Adrenal gland (tissue), 12 donors: Measurements from ENCODE around the gene B9D2. TPM values are rescaled to one million over a fixed set of nuclear protein-coding genes. Genes with fewer than 3 reads are reported as not detected.

Experiments
- DNase-seq, 7 donors: peaks; one replicate each; pipeline ENCODE4 v3.0.0-alpha.2; 2019 to 2020
- H3K27ac ChIP-seq, 5 donors: fragments of 200-600 bp; sonication (generic) in 4 of 5; 1 replicate in 3 of 5; 2 replicates in 2 of 5; pipeline versions ENCODE4 v1.5.1 to v1.8.0; 2016 to 2020; ENCODE audit warnings: mild to moderate bottlenecking in 1 of 5
- H3K27me3 ChIP-seq: fragments of 200-600 bp; 2 replicates; pipeline ENCODE4 v1.8.0; 2021
- H3K36me3 ChIP-seq, 2 donors: fragments of 200-600 bp; replicated peaks in 1 of 2; 1 replicate in 1 of 2; 2 replicates in 1 of 2; pipeline versions ENCODE4 v1.5.1 to v1.8.0; 2018 to 2022
- H3K4me1 ChIP-seq, 2 donors: fragments of 200-600 bp; replicated peaks in 1 of 2; 1 replicate in 1 of 2; 2 replicates in 1 of 2; pipeline versions ENCODE4 v1.5.1 to v1.8.0; 2018 to 2021
- H3K4me3 ChIP-seq, 4 donors: fragments of 200-600 bp; sonication (generic) in 3 of 4; one replicate each; pipeline ENCODE4 v1.5.1; 2016 to 2018
- H3K9me3 ChIP-seq, 3 donors: fragments of 200-600 bp; sonication (generic) in 1 of 3; replicated peaks in 1 of 3; 1 replicate in 2 of 3; 2 replicates in 1 of 3; pipeline versions ENCODE4 v1.5.1 to v1.8.0; 2016 to 2021
- POLR2A ChIP-seq, 2 donors: fragments of 450-650 bp; IDR thresholded peaks; one replicate each; pipeline ENCODE4 v1.6.1; 2017; ENCODE audit warnings: antibody characterized with exemption in 2 of 2, mild to moderate bottlenecking in 2 of 2, moderate library complexity in 1 of 2
- WGBS, 4 donors: extraction: QIAGEN DNeasy Blood & Tissue Kit in 2 of 4; methylation state at CpG; one replicate each; pipeline versions ENCODE4 v1.1.5 to v1.1.7; 2013 to 2017; 5-methylcytosine and 5-hydroxymethylcytosine counted together
- intact Hi-C, 2 donors: fragments of 100-400 bp; cut with DNase I; formaldehyde crosslinking; loops; one replicate each; pipeline versions ENCODE4 v1.14.1 to v1.15.0; 2022 to 2023
- polyA plus RNA-seq, 3 donors: library from polyadenylated mRNA; stranded (reverse); fragments of 200-250 nt in 2 of 3; fragments of 350-450 nt in 1 of 3; fragmentation: Illumina TruSeq in 1 of 3; extraction: RNeasy Lipid Tissue Mini Kit (QIAGEN cat#74804) in 1 of 3; gene quantifications; one replicate each; pipeline ENCODE4 v1.2.3, GENCODE V29; 2013 to 2014
- total RNA-seq, 9 donors: library from RNA; depleted of rRNA in 4 of 9; stranded (reverse); fragments of >200 nt in 4 of 9; fragments of 120-200 nt in 1 of 9; fragmentation: NEBNext Ultra II Directional in 1 of 9; extraction: Animal tissue kit (Norgen Biotek cat#: 25700) in 1 of 9; gene quantifications; one replicate each; pipeline versions ENCODE4 v1.1.0 to v1.2.4, GENCODE V29; 2013 to 2023
- TF ChIP-seq, protein P1 (sequence below), 6 experiments: fragments of 450-650 bp in 4 of 6; fragments of 200-600 bp in 2 of 6; sonication (generic) in 1 of 6; IDR thresholded peaks; 1 replicate in 5 of 6; 2 replicates in 1 of 6; pipeline versions ENCODE4 v1.5.1 to v1.8.0; 2016 to 2021; ENCODE audit warnings: antibody characterized with exemption in 6 of 6, mild to moderate bottlenecking in 2 of 6, moderate library complexity in 1 of 6
- donor health status: healthy with polysubstance abuse.
- donor health status: Bipolar disorder and iron deficiency.
- donor health status: DM: yes; HTN: yes; CAD: no.
- donor health status: DM: no; HTN: no; CAD: no.
- donor health status: DM: no; HTN: no; CAD: no.
- donor health status: DM: yes; HTN: yes; CAD: no.

Gene B9D2
- total and polyA plus RNA-seq, 12 donors: 2.7 to 16.8 (median 10.8) TPM

DNA sequence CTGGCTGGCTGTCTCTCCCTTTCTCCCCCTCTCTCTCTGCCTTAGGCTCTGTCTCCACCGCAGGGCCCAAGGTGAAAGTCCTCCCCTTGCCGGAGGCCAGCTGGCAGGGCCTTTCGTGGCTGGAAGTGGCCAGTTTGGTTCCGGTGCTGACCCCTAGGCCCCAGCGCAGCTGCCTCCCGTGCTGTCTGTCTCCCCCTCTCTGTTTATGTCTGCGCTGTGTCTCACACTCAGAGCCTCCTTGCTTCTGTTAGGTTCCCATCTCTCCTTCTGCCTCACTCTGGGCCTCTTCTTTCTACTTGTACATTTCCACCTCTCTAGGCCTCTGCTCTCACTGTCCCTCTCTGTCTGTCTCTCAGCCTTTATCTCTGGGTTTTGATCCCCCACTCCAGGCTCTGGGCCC, 40.9 kb downstream of the B9D2 start:
- DNase-seq: peak in 6 of 7 donors; percentile 57 to 78 (median 66)
- H3K27me3 ChIP-seq: no peaks in the 10 kb centered on the region
- H3K4me1 ChIP-seq: peaks cover 33 to 66% of the 10 kb centered on the region in 2 donors
- H3K4me3 ChIP-seq: no peak overlapping the region
- peaks cover 0 to 29% of the 10 kb centered on the region in 2 donors for H3K36me3 ChIP-seq
- TF ChIP-seq POLR2A (IDR thresholded peaks at IDR 0.05): no peak
- TF ChIP-seq, protein P1, sequence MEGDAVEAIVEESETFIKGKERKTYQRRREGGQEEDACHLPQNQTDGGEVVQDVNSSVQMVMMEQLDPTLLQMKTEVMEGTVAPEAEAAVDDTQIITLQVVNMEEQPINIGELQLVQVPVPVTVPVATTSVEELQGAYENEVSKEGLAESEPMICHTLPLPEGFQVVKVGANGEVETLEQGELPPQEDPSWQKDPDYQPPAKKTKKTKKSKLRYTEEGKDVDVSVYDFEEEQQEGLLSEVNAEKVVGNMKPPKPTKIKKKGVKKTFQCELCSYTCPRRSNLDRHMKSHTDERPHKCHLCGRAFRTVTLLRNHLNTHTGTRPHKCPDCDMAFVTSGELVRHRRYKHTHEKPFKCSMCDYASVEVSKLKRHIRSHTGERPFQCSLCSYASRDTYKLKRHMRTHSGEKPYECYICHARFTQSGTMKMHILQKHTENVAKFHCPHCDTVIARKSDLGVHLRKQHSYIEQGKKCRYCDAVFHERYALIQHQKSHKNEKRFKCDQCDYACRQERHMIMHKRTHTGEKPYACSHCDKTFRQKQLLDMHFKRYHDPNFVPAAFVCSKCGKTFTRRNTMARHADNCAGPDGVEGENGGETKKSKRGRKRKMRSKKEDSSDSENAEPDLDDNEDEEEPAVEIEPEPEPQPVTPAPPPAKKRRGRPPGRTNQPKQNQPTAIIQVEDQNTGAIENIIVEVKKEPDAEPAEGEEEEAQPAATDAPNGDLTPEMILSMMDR (IDR thresholded peaks at IDR 0.05): no peak
- 35 to 63% (median 47%) methylated on average over 7 of the region's 7 CpGs for WGBS, 4 donors
- peak overlapping the region; percentile 79 to 97 (median 91) for H3K27ac ChIP-seq
- intact Hi-C loops: no loop called here
- H3K9me3 ChIP-seq: no peaks in the 10 kb centered on the region

DNA sequence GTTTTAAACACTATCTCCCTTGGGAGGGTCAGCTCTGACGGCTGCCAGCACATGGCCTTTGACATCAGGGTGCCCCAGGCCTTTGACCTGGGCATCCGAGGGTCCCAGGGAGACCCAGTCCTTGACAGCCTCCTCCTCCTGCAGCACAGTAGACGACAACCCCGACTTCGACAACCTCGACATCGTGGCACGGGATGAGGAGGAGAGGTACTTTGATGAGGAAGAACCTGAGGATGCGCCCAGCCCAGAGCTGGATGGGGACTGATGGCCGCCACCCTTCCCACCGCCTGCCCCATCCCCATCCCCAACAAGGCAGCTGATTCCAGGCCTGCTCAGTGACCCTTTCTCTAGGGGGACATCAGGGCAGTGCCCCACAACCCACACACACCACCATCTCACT, 41.5 kb downstream of the B9D2 start:
- H3K36me3 ChIP-seq: peaks cover 0 to 34% of the 10 kb centered on the region in 2 donors

DNA sequence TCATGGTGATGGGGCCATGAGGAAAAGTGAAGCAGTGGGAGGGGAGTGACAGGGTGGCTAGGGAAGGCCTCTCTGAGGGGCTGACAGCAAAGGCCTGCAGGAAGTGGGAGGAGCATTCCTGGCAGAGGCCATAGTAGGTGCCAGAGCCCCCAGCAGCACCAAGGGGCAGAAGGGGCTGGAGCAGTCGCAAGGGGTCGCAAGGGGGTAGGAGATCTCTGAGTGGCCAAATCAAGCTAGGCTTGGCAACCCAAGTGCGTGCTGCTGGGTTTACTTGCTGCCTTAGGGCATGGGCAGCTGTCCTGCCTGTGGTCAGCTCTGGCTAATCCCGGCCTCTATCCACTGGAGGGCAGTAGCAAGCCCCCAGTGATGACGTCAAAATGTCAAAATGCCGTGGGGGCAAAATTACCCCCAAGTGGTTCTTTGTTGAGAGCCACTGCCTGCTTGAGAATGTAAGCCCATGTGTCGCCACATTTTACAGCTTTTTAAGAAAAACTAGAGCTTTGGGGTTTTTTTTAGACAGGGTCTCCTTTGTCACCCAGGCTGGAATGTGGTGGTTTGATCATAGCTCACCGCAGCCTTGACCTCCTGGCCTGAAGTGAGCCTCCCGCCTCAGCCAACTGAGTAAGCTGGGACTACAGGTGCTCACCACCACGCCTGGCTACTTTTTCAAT, 42.2 kb downstream of the B9D2 start:
- H3K36me3 ChIP-seq: peaks cover 0 to 41% of the 10 kb centered on the region in 2 donors
- intact Hi-C loops: no loop called here

More for the DNA sequence above, 41.5 kb downstream of the B9D2 start:
- Histone ChIP-seq H3K9me3 (no peaks in the 10 kb centered on the region), H3K4me1 (peaks cover 33 to 62% of the 10 kb centered on the region in 2 donors), H3K4me3 (no peak overlapping the region), H3K27me3 (no peaks in the 10 kb centered on the region), H3K27ac (peak overlapping the region; percentile 79 to 97 (median 91))
- no peak for TF ChIP-seq POLR2A (IDR thresholded peaks at IDR 0.05)
- TF ChIP-seq, protein P1 (IDR thresholded peaks at IDR 0.05): no peak
- intact Hi-C loops: no loop called here
- DNase-seq: peak in 2 of 7 donors; percentile 25 to 62
- 78 to 94% (median 91%) methylated on average over 1 to 11 of the region's 11 CpGs for WGBS, 4 donors

DNA sequence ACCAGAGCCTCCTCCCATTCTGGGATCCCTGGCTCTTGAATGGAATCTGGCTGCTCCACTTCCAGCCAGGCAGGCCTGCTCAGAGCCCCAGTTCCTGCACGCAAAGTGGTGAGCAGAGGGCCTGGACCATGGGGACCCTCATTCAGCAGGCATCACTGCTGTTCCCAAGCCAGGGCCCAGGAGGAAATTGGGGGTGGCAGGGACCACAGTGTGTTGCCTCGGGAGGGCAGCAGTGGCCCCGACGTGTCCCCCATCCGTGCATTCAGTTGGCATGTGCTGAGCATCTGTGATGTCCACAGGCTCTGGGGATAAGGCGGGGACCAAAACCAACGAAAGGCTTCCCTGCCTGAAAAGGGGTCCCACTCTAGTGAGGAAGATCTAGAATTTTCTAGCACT, 42.7 kb downstream of the B9D2 start:
- intact Hi-C loops: no loop called here
- no peaks in the 10 kb centered on the region for H3K9me3 ChIP-seq
- no peak for TF ChIP-seq POLR2A (IDR thresholded peaks at IDR 0.05)
- TF ChIP-seq, protein P1 (IDR thresholded peaks at IDR 0.05): no peak
- H3K27ac ChIP-seq: peak overlapping the region in 3 of 5 donors; percentile 83 to 91 (median 91)
- peaks cover 33 to 50% of the 10 kb centered on the region in 2 donors for H3K4me1 ChIP-seq
- H3K4me3 ChIP-seq: no peak overlapping the region
- WGBS, 4 donors: 80 to 90% (median 82%) methylated on average over 5 to 7 of the region's 7 CpGs
- DNase-seq: peak in 1 of 7 donors; percentile 16
- peaks cover 0 to 46% of the 10 kb centered on the region in 2 donors for H3K36me3 ChIP-seq
- no peaks in the 10 kb centered on the region for H3K27me3 ChIP-seq

More for the DNA sequence above, 42.2 kb downstream of the B9D2 start:
- TF ChIP-seq POLR2A (IDR thresholded peaks at IDR 0.05): no peak
- TF ChIP-seq, protein P1 (IDR thresholded peaks at IDR 0.05): peak; percentile 49 to 73 (median 66)
- no peaks in the 10 kb centered on the region for H3K9me3 ChIP-seq
- peak overlapping the region; percentile 79 to 97 (median 91) for H3K27ac ChIP-seq
- 50 to 59% (median 56%) methylated on average over 5 to 10 of the region's 10 CpGs for WGBS, 4 donors
- H3K27me3 ChIP-seq: no peaks in the 10 kb centered on the region
- peak in 6 of 7 donors; percentile 52 to 80 (median 67) for DNase-seq
- H3K4me1 ChIP-seq: peaks cover 33 to 55% of the 10 kb centered on the region in 2 donors
- H3K4me3 ChIP-seq: no peak overlapping the region
